ENCODE measurements around the gene GREM2.

GREM2 gene

DNA sequence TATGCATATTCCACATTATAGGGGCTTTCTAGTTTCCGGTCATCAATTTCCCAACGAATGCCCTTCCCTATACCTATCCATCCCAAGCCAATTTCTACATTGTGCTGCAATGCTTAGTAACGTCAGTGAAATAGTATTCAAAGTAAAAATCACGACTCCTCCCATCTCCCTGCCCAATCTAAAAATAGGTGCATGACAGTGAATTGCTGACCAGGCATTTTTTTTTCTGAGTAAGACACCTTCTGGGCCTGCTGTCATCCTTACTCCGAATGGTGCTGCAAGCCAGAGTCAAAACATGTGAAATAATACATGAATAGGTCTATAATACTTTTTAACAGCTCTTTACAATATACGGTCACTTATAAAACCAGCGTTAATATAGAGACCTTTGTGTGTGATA is 120.2 kb downstream of the GREM2 start:
- TF ChIP-seq TCF12 (IDR thresholded peaks at IDR 0.05; ENCODE audit: low read depth) (no peak), FOXM1 (IDR thresholded peaks at IDR 0.05; ENCODE audit: borderline replicate concordance, low read depth) (no peak), CEBPB (IDR thresholded peaks at IDR 0.05) (no peak)

DNA sequence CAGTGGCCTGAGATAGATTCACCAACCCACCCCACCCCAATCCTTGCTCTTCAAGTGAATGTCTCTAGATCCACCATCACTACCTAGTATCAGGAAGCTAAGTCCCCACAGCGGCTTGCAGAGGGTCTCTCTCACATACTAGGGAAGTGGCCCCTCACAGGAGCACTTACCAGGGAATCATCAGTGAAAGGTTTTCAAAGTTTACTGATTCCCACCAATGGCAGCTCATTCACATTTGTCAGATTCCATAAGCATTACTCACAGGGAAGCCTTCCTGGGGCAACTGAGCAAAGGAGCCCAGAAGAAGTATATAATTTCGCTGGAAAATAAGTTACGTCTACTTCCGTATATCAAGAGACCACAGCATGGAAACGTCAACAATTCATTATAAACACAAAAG is 120.8 kb downstream of the GREM2 start:
- TF ChIP-seq YY1 (IDR thresholded peaks at IDR 0.05; ENCODE audit: low read depth) (no peak), FOXM1 (IDR thresholded peaks at IDR 0.05; ENCODE audit: borderline replicate concordance, low read depth) (no peak), CREB1 (IDR thresholded peaks at IDR 0.05; ENCODE audit: low read depth) (no peak), NFIC (IDR thresholded peaks at IDR 0.05) (no peak), ZBTB7A (IDR thresholded peaks at IDR 0.05; ENCODE audit: low read depth) (no peak), TAF1 (IDR thresholded peaks at IDR 0.05; ENCODE audit: low read depth) (no peak), TEAD4 (IDR thresholded peaks at IDR 0.05) (no peak), EGR1 (IDR thresholded peaks at IDR 0.05) (no peak), RAD21 (IDR thresholded peaks at IDR 0.05; ENCODE audit: low read depth) (no peak), EP300 (IDR thresholded peaks at IDR 0.05; ENCODE audit: borderline replicate concordance) (no peak)
- TF ChIP-seq, protein P1, sequence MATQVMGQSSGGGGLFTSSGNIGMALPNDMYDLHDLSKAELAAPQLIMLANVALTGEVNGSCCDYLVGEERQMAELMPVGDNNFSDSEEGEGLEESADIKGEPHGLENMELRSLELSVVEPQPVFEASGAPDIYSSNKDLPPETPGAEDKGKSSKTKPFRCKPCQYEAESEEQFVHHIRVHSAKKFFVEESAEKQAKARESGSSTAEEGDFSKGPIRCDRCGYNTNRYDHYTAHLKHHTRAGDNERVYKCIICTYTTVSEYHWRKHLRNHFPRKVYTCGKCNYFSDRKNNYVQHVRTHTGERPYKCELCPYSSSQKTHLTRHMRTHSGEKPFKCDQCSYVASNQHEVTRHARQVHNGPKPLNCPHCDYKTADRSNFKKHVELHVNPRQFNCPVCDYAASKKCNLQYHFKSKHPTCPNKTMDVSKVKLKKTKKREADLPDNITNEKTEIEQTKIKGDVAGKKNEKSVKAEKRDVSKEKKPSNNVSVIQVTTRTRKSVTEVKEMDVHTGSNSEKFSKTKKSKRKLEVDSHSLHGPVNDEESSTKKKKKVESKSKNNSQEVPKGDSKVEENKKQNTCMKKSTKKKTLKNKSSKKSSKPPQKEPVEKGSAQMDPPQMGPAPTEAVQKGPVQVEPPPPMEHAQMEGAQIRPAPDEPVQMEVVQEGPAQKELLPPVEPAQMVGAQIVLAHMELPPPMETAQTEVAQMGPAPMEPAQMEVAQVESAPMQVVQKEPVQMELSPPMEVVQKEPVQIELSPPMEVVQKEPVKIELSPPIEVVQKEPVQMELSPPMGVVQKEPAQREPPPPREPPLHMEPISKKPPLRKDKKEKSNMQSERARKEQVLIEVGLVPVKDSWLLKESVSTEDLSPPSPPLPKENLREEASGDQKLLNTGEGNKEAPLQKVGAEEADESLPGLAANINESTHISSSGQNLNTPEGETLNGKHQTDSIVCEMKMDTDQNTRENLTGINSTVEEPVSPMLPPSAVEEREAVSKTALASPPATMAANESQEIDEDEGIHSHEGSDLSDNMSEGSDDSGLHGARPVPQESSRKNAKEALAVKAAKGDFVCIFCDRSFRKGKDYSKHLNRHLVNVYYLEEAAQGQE (IDR thresholded peaks at IDR 0.05; ENCODE audit: low read depth) = no peak
- TF ChIP-seq, protein P2, sequence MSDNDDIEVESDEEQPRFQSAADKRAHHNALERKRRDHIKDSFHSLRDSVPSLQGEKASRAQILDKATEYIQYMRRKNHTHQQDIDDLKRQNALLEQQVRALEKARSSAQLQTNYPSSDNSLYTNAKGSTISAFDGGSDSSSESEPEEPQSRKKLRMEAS (IDR thresholded peaks at IDR 0.05) = no peak
- TF ChIP-seq, protein P3, sequence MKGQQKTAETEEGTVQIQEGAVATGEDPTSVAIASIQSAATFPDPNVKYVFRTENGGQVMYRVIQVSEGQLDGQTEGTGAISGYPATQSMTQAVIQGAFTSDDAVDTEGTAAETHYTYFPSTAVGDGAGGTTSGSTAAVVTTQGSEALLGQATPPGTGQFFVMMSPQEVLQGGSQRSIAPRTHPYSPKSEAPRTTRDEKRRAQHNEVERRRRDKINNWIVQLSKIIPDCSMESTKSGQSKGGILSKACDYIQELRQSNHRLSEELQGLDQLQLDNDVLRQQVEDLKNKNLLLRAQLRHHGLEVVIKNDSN (IDR thresholded peaks at IDR 0.05) = no peak

DNA sequence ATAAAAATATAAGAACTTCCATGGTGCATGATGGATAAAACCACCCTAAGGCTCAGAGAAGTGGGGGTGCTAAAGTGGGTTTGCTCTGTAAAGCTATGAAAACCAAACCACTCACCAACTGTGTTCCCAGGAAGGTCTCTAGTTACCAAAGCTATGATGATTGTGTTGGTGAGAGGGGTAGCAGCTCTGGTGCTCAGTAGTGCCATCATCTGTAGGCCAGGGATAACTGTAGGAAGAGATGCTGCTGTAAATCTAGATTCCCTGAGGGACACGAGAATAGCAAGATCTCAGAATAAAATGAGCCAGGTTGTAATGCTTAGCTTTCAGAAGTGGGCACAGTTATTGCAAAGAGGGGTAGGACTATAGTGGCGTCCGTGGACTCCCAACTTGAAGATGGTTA is 124.5 kb downstream of the GREM2 start:
- TF ChIP-seq ZBTB7A (IDR thresholded peaks at IDR 0.05; ENCODE audit: low read depth) = no peak
- TF ChIP-seq, protein P1 (IDR thresholded peaks at IDR 0.05; ENCODE audit: low read depth) = no peak
- no peak for TF ChIP-seq CEBPB (IDR thresholded peaks at IDR 0.05)
- no peak for TF ChIP-seq CREB1 (IDR thresholded peaks at IDR 0.05; ENCODE audit: low read depth)
- no peak for TF ChIP-seq RAD21 (IDR thresholded peaks at IDR 0.05; ENCODE audit: low read depth)
- TF ChIP-seq, protein P2 (IDR thresholded peaks at IDR 0.05) = no peak
- TF ChIP-seq TEAD4 (IDR thresholded peaks at IDR 0.05) = no peak
- TF ChIP-seq TCF12 (IDR thresholded peaks at IDR 0.05; ENCODE audit: low read depth) = no peak
- TF ChIP-seq, protein P3 (IDR thresholded peaks at IDR 0.05) = no peak
- TF ChIP-seq EGR1 (IDR thresholded peaks at IDR 0.05) = no peak
- TF ChIP-seq FOXM1 (IDR thresholded peaks at IDR 0.05; ENCODE audit: borderline replicate concordance, low read depth) = no peak
- TF ChIP-seq EP300 (IDR thresholded peaks at IDR 0.05; ENCODE audit: borderline replicate concordance) = no peak
- no peak for TF ChIP-seq TAF1 (IDR thresholded peaks at IDR 0.05; ENCODE audit: low read depth)

DNA sequence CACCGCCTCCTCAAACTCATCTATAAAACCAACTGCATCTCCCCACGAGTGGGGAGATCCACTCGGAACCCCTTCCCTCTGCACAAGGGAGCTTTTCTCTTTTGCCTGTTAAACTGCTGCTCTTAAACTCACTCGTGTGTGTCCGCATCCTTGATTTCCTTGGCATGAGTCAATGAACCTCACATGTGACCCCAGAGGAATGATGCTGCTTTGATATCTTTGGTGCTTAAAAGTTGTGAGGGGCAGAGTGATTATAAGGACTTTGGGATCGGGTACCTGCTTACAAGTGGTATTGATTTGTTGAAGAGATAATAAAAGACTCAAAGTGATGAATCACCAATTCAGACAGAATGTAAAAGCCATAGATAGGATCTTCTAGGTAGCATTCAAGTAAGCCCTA is 125.3 kb downstream of the GREM2 start:
- no peak for TF ChIP-seq FOXM1 (IDR thresholded peaks at IDR 0.05; ENCODE audit: borderline replicate concordance, low read depth)
- TF ChIP-seq, protein P3 (IDR thresholded peaks at IDR 0.05) = no peak
- no peak for TF ChIP-seq CREB1 (IDR thresholded peaks at IDR 0.05; ENCODE audit: low read depth)
- no peak for TF ChIP-seq TAF1 (IDR thresholded peaks at IDR 0.05; ENCODE audit: low read depth)
- no peak for TF ChIP-seq TCF12 (IDR thresholded peaks at IDR 0.05; ENCODE audit: low read depth)
- no peak for TF ChIP-seq RAD21 (IDR thresholded peaks at IDR 0.05; ENCODE audit: low read depth)
- TF ChIP-seq EGR1 (IDR thresholded peaks at IDR 0.05) = no peak
- no peak for TF ChIP-seq EP300 (IDR thresholded peaks at IDR 0.05; ENCODE audit: borderline replicate concordance)

DNA sequence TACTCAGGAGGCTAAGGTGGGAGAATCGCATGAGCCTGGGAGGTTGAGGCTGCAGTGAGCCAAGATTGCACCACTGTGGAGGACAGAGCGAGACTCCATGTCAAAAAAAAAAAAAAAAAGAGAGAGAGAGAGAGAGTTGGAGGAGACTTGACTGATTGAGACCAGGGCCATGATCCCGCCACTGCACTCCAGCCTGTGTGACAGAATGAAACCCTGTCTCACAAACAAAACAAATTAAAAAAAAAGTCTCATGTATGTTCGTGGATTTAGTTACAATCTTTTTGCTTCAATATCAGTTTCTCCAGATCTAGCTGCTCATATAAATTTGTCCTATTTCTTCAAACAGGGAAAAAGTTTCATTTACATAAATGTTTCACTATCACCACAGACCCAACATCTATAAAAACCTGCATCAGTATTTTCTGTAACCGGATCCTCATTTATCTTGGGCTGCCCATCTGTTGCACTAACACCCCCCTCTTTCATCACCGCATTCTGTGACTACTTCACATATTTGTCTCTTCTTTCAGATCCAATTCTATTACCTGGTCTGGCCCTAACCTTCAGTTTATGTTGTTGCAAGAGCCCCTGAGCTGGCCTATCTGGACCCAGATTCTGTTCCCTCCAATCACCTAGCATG is 127.0 kb downstream of the GREM2 start:
- TF ChIP-seq RAD21 (IDR thresholded peaks at IDR 0.05; ENCODE audit: low read depth) = no peak

DNA sequence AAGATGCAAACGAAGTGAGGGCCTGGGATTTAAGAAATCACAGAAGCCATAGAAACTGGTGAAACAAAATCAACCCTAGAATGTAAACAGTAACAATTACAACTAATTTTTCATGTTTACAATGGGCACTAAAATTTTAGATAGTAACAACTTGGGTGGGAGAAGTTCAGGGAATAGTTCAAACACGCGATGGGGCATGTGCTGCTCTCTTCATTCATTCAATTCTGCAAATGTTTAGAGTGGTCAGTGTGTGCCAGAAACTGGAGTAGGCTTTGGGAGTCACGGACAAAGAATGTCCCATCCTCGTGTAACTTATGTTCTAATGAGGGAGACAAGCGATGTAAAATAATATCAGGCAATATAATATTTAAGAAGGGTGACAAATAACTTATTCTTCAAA is 133.4 kb downstream of the GREM2 start:
- TF ChIP-seq ZBTB7A (IDR thresholded peaks at IDR 0.05; ENCODE audit: low read depth) (no peak), CEBPB (IDR thresholded peaks at IDR 0.05) (no peak), TEAD4 (IDR thresholded peaks at IDR 0.05) (no peak), EGR1 (IDR thresholded peaks at IDR 0.05) (no peak), YY1 (IDR thresholded peaks at IDR 0.05; ENCODE audit: low read depth) (no peak), TCF12 (IDR thresholded peaks at IDR 0.05; ENCODE audit: low read depth) (no peak), FOXM1 (IDR thresholded peaks at IDR 0.05; ENCODE audit: borderline replicate concordance, low read depth) (no peak), NFIC (IDR thresholded peaks at IDR 0.05) (no peak)
- TF ChIP-seq, protein P1 (IDR thresholded peaks at IDR 0.05; ENCODE audit: low read depth) = no peak
- TF ChIP-seq, protein P3 (IDR thresholded peaks at IDR 0.05) = no peak
